ENCODE measurements around the gene ISM1.

DNA sequence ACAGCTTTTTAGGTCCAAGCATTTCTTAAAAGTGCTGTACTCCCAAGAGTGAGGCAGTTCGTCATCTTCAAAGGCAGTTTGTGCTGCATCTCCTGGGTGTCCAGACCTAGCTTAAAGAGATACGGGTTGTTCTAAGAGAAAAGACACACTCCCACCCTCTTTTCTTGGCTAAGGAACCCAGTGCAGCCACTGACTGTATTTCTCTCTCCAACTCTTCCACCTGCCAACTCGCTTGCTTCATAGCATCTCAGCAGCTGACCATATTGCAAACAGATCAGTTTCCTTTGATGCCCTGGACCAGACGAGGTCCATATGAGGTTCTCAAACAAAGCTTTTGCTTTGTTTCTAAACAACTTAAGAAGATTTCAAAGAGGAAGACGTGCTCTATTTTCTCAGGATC lies 101.1 kb downstream of the ISM1 start:
- TF ChIP-seq, protein P1, sequence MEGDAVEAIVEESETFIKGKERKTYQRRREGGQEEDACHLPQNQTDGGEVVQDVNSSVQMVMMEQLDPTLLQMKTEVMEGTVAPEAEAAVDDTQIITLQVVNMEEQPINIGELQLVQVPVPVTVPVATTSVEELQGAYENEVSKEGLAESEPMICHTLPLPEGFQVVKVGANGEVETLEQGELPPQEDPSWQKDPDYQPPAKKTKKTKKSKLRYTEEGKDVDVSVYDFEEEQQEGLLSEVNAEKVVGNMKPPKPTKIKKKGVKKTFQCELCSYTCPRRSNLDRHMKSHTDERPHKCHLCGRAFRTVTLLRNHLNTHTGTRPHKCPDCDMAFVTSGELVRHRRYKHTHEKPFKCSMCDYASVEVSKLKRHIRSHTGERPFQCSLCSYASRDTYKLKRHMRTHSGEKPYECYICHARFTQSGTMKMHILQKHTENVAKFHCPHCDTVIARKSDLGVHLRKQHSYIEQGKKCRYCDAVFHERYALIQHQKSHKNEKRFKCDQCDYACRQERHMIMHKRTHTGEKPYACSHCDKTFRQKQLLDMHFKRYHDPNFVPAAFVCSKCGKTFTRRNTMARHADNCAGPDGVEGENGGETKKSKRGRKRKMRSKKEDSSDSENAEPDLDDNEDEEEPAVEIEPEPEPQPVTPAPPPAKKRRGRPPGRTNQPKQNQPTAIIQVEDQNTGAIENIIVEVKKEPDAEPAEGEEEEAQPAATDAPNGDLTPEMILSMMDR (IDR thresholded peaks at IDR 0.05; ENCODE audit: borderline replicate concordance, extremely low read depth, low read length, poor library complexity, severe bottlenecking), result no peak
- TF ChIP-seq EZH2 (IDR thresholded peaks at IDR 0.05; ENCODE audit: borderline replicate concordance, low read depth, low read length, severe bottlenecking), result no peak
